HepG2 (cell line): ENCODE measurements around the gene CIAPIN1. TPM values are rescaled to one million over a fixed set of nuclear protein-coding genes. Genes with fewer than 3 reads are reported as not detected.

Source experiments
- FOXA1 ChIP-seq, 2 experiments: fragments of 450-650 bp in 1 of 2; sonication (generic) in 1 of 2; formaldehyde crosslinking in 1 of 2; IDR thresholded peaks; 2 replicates each; pipeline versions ENCODE4 v1.4.0 to v1.6.1; 2016 to 2020; ENCODE audit warnings: missing genetic modification reagents in 1 of 2
- HIVEP1 ChIP-seq: sonication (generic); formaldehyde crosslinking; IDR thresholded peaks from 2 replicates; pipeline ENCODE4 v1.4.0; 2020; ENCODE audit warnings: mild to moderate bottlenecking, missing genetic modification reagents
- KDM3A ChIP-seq: IDR thresholded peaks from 2 replicates; pipeline ENCODE4 v1.6.1; 2018; ENCODE audit warnings: low read depth, missing compliant biosample characterization
- MAFF ChIP-seq: IDR thresholded peaks from 2 replicates; pipeline ENCODE4 v1.6.1; 2011; ENCODE audit warnings: low read depth, low read length, improper control_type of control experiment
- PHF5A ChIP-seq: IDR thresholded peaks from one replicate; pipeline ENCODE4 v1.6.1; 2018; ENCODE audit warnings: low read depth, missing genetic modification reagents; ENCODE audit not compliant: unreplicated experiment
- RELA ChIP-seq: sonication (generic); formaldehyde crosslinking; IDR thresholded peaks from 2 replicates; pipeline ENCODE4 v1.4.0; 2020; ENCODE audit warnings: missing genetic modification reagents
- RFXANK ChIP-seq: IDR thresholded peaks from 2 replicates; pipeline ENCODE4 v1.6.1; 2016
- SIX1 ChIP-seq: sonication (generic); formaldehyde crosslinking; IDR thresholded peaks from 2 replicates; pipeline ENCODE4 v1.4.0; 2020; ENCODE audit warnings: missing genetic modification reagents, borderline replicate concordance
- SYNCRIP ChIP-seq: fragments of 200-400 bp; formaldehyde crosslinking; IDR thresholded peaks from 2 replicates; pipeline ENCODE4 v1.6.1; 2018; ENCODE audit warnings: mild to moderate bottlenecking, low read depth, low read length; ENCODE audit not compliant: insufficient read depth
- ZBTB20 ChIP-seq: sonication (generic); formaldehyde crosslinking; IDR thresholded peaks from 2 replicates; pipeline ENCODE4 v1.8.1; 2023; ENCODE audit warnings: missing genetic modification reagents, low read depth, mild to moderate bottlenecking, borderline replicate concordance
- ZNF101 ChIP-seq: sonication (generic); formaldehyde crosslinking; IDR thresholded peaks from 2 replicates; pipeline ENCODE4 v1.4.0; 2020; ENCODE audit warnings: mild to moderate bottlenecking, low read depth, missing genetic modification reagents, borderline replicate concordance
- ZNF121 ChIP-seq: sonication (generic); formaldehyde crosslinking; IDR thresholded peaks from 2 replicates; pipeline ENCODE4 v1.5.0; 2020; ENCODE audit warnings: mild to moderate bottlenecking, missing genetic modification reagents
- ZNF326 ChIP-seq: sonication (generic); formaldehyde crosslinking; IDR thresholded peaks from 2 replicates; pipeline ENCODE4 v1.4.0; 2020; ENCODE audit warnings: missing genetic modification reagents, borderline replicate concordance
- ZNF564 ChIP-seq: sonication (generic); formaldehyde crosslinking; IDR thresholded peaks from 2 replicates; pipeline ENCODE4 v1.8.1; 2023; ENCODE audit warnings: mild to moderate bottlenecking, missing genetic modification reagents
- polyA plus RNA-seq, 8 experiments: library from polyadenylated mRNA; depleted of rRNA in 3 of 8; stranded (reverse) in 7 of 8; unstranded in 1 of 8; fragments of >200 nt; fragmentation: Illumina TruSeq in 4 of 8; extraction: Trizol in 4 of 8; gene quantifications; 2 replicates each; pipeline versions ENCODE4 v1.2.1 to v1.2.3, GENCODE V29; 2011 to 2016; ENCODE audit warnings: low read depth in 4 of 8, missing spikeins in 1 of 8, mixed read lengths in 1 of 8; ENCODE audit not compliant: insufficient read depth in 1 of 8
- total RNA-seq, 5 experiments: library from RNA; depleted of rRNA; stranded (reverse); fragments of >200 nt; fragmentation: Illumina TruSeq; extraction: Trizol; gene quantifications; 2 replicates each; pipeline ENCODE4 v1.2.3, GENCODE V29; 2016; ENCODE audit warnings: low read depth in 1 of 5
- TF ChIP-seq, protein P1 (sequence below): sonication (generic); formaldehyde crosslinking; IDR thresholded peaks from 2 replicates; pipeline ENCODE4 v1.4.0; 2020; ENCODE audit warnings: missing genetic modification reagents
- TF ChIP-seq, protein P2 (sequence below): sonication (generic); formaldehyde crosslinking; IDR thresholded peaks from 2 replicates; pipeline ENCODE4 v1.5.1; 2020; ENCODE audit warnings: mild to moderate bottlenecking, missing genetic modification reagents, borderline replicate concordance
- TF ChIP-seq, protein P3 (sequence below): fragments of 450-650 bp; IDR thresholded peaks from 2 replicates; pipeline ENCODE4 v1.6.1; 2016
- TF ChIP-seq, protein P4 (sequence below): sonication (generic); formaldehyde crosslinking; IDR thresholded peaks from 2 replicates; pipeline ENCODE4 v1.4.0; 2020; ENCODE audit warnings: missing genetic modification reagents, borderline replicate concordance

The CIAPIN1 gene
- total and polyA plus RNA-seq, 2 of the 13 experiments (the other 11 are each of a cell fraction or from before 2014, with no cell fraction given) = 69.3 to 89.7 TPM

DNA sequence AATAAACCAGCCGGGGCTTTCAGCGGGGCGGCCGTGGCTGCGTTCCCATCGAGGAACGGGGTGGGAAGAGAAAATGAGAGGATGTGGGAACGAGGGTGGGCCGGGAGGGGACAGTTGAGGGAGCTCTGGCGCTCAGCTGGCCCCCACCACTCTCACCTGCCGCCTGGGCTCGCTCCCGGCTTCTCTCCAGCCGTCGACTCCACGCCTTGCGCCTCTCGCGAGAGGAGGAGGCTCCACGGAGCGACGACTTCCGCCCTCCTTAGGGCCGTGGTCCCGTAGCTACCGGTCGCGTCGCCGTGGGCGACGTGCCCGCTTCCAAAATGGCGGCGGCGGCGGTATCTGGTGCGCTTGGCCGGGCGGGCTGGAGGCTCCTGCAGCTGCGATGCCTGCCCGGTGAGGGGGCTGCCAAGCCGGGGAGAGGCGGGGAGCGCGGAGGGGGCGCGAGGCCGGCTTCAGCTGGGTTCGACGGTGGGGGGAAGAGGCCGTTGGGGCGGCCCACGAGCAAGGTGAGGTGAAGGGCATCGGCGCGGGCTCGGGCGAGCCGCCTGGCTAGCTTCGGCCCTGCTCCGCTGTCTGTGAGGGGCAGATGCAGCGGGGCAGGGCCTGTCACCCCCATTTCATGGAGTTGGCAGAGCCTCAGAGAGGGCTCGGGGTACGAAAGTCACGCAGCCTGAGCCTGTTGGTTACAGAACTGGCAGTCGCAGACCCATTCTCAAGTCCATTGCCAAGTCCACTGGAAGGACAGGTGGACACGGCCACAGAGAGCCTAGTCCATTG, at the start of gene CIAPIN1, which contains the start of gene COQ9 (continued):
- TF ChIP-seq, protein P1, sequence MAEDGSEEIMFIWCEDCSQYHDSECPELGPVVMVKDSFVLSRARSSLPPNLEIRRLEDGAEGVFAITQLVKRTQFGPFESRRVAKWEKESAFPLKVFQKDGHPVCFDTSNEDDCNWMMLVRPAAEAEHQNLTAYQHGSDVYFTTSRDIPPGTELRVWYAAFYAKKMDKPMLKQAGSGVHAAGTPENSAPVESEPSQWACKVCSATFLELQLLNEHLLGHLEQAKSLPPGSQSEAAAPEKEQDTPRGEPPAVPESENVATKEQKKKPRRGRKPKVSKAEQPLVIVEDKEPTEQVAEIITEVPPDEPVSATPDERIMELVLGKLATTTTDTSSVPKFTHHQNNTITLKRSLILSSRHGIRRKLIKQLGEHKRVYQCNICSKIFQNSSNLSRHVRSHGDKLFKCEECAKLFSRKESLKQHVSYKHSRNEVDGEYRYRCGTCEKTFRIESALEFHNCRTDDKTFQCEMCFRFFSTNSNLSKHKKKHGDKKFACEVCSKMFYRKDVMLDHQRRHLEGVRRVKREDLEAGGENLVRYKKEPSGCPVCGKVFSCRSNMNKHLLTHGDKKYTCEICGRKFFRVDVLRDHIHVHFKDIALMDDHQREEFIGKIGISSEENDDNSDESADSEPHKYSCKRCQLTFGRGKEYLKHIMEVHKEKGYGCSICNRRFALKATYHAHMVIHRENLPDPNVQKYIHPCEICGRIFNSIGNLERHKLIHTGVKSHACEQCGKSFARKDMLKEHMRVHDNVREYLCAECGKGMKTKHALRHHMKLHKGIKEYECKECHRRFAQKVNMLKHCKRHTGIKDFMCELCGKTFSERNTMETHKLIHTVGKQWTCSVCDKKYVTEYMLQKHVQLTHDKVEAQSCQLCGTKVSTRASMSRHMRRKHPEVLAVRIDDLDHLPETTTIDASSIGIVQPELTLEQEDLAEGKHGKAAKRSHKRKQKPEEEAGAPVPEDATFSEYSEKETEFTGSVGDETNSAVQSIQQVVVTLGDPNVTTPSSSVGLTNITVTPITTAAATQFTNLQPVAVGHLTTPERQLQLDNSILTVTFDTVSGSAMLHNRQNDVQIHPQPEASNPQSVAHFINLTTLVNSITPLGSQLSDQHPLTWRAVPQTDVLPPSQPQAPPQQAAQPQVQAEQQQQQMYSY (CRISPR knock-in tag) = peak; percentile 56; the same call in 1 of the 2 replicates
- TF ChIP-seq RELA (CRISPR knock-in tag) = no peak
- TF ChIP-seq HIVEP1 (CRISPR knock-in tag) = peak; percentile 91; the same call in 1 of the 2 replicates
- no peak for TF ChIP-seq ZNF326 (CRISPR knock-in tag)
- TF ChIP-seq ZNF101 (CRISPR knock-in tag) = peak; percentile 64; the same call in 1 of the 2 replicates
- TF ChIP-seq ZNF564 = peak; percentile 93; the same call in 1 of the 2 replicates
- peak; percentile 70 for TF ChIP-seq ZBTB20 (CRISPR knock-in tag)
- peak; percentile 84 for TF ChIP-seq PHF5A (CRISPR knock-in tag)
- no peak for TF ChIP-seq SIX1 (CRISPR knock-in tag)
- TF ChIP-seq, protein P2, sequence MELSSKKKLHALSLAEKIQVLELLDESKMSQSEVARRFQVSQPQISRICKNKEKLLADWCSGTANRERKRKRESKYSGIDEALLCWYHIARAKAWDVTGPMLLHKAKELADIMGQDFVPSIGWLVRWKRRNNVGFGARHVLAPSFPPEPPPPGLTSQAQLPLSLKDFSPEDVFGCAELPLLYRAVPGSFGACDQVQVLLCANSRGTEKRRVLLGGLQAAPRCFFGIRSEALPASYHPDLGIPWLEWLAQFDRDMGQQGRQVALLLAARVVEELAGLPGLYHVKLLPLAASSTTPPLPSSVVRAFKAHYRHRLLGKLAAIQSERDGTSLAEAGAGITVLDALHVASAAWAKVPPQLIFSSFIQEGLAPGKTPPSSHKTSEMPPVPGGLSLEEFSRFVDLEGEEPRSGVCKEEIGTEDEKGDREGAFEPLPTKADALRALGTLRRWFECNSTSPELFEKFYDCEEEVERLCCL = peak; percentile 79
- peak; percentile 25; the same call in 1 of the 2 replicates for TF ChIP-seq RFXANK
- TF ChIP-seq FOXA1 (IDR thresholded peaks at IDR 0.05) = no peak
- peak; percentile 29; the same call in 1 of the 2 replicates for TF ChIP-seq FOXA1 (CRISPR knock-in tag; IDR thresholded peaks at IDR 0.05)
- TF ChIP-seq, protein P3, sequence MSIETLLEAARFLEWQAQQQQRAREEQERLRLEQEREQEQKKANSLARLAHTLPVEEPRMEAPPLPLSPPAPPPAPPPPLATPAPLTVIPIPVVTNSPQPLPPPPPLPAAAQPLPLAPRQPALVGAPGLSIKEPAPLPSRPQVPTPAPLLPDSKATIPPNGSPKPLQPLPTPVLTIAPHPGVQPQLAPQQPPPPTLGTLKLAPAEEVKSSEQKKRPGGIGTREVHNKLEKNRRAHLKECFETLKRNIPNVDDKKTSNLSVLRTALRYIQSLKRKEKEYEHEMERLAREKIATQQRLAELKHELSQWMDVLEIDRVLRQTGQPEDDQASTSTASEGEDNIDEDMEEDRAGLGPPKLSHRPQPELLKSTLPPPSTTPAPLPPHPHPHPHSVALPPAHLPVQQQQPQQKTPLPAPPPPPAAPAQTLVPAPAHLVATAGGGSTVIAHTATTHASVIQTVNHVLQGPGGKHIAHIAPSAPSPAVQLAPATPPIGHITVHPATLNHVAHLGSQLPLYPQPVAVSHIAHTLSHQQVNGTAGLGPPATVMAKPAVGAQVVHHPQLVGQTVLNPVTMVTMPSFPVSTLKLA = peak; percentile 68
- TF ChIP-seq, protein P4, sequence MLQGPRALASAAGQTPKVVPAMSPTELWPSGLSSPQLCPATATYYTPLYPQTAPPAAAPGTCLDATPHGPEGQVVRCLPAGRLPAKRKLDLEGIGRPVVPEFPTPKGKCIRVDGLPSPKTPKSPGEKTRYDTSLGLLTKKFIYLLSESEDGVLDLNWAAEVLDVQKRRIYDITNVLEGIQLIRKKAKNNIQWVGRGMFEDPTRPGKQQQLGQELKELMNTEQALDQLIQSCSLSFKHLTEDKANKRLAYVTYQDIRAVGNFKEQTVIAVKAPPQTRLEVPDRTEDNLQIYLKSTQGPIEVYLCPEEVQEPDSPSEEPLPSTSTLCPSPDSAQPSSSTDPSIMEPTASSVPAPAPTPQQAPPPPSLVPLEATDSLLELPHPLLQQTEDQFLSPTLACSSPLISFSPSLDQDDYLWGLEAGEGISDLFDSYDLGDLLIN = peak; percentile 36; the same call in 1 of the 2 replicates
- TF ChIP-seq MAFF = no peak
- no peak for TF ChIP-seq SYNCRIP
- peak; percentile 83 for TF ChIP-seq ZNF121
- TF ChIP-seq KDM3A (CRISPR knock-in tag) = peak; percentile 95
